HG03103 (cell line): Measurements from ENCODE around the gene FRY.
"Not testable (repeated sequence)": the region's sequence is repeated elsewhere in the genome, so short reads cannot be mapped to it uniquely, and the experiment has no call there.

Experiments
- ATAC-seq: cut with Tn5 transposase; IDR thresholded peaks from one replicate; pipeline ENCODE4 v1.9.1; 2021; ENCODE audit warnings: low read depth; ENCODE audit not compliant: unreplicated experiment

Gene FRY

DNA sequence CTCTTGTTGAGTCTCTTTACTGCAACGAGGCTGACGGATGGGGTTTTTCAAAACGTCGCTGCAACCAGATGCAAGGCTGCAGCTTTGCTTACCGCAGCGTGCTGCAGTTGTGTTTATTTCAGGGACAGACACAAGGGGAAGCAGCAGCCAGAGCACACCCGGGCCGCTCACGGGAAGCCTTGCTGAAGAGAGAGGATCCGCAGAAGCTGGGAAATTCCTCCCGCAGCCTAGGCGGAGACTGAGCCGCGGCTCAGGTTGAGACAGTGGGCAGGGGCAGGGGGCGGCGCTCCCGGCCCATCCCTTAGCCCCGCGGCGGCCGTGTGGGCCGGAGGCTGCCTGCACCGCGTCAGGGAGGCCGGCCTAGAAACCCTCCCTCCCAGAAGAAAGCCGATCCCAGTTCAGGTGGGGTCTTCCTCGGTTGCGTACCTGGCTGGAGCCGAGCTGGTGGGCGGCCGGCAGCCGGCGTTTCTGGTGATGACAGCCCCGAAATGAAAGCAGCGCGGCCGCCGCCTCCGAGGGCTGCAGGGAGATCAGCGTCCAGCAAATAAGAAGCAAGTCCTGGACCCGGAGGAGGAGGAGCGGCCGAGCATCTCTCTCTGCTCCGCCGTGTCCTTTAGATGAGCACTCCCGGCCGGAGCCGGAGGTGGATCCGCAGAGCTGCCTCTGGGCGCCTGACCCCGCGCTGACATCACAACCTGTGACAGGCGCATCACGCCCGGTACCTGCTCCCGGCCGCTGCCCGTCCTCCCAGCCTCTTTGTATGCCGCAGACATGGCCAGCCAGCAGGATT is at the start of gene FRY:
TSS of gene FRY (plus strand) at position 750 of the 790 bp plus-strand sequence. CDS start at position 772, 22 bp downstream.
- ATAC-seq: peak; percentile 65

DNA sequence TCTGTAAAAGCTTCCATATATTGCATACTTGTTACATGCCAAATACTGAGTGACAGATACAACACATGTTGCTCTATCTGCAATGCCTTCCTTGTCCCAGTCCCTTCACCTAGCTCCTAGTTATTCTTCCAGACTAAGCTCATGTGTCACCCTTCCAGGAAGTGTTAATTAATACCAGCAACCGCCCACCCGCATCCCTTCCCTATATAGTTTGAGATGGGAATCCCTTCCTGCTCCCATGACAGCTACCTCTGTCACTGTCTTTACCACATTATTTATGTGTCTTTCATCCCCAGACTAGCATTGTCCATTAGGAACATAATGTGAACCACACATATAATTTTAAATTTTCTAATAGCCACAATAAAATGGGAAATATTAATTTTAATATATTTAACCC is 49.5 kb upstream of the FRY start:
- ATAC-seq: no peak

DNA sequence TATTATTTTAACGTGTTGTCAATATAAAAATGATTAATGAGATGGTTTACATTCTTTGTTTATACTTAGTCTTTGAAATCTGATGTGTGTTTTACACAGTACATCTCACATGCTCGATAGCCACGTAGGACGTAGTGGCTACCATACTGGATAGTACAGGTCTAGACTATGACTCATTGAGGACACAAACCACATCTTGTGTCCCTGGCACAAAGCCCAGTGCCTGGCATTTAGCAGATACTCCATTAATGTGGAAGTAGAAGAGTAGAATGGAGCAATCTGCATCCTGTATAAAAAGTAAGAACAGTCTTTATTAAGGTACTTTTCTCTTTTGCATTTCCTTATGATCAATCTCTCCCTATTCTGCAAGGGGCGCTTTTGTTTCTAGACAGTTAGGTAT is 49.0 kb upstream of the FRY start:
- no peak for ATAC-seq

DNA sequence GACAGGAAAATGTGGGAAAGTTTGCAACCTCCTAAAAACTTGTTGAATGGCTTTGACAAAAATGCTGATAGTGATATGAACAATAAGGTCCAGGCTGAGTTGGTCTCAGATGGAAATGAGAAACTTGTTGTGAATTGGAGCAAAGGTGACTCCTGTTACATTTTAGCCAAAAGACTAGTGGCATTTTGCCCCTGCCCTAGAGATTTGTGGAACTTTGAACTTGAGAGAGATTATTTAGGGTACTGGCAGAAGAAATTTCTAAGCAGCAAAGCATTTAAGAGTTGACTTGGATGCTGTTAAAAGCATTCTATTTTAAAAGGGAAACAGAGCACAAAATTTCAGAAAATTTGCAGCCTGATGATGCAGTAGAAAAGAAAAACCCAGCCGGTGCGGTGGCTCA is 47.9 kb upstream of the FRY start:
- not testable (repeated sequence) for ATAC-seq

DNA sequence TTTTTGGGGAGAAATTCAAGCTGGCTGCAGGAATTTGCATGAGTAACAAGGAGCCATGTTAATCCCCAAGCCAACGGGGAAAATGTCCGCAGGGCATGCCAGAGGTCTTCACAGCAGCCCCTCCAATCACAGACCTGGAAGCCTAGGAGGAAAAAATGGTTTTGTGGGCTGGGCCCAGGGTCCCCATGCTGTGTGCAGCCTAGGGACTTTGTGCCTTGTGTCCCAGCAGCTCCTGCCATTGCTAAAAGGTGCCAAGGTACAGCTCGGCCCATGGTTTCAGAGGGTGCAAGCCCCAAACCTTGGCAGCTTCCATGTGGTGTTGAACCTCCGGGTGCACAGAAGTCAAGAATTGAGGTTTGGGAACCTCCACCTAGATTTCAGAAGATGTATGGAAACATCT is 47.2 kb upstream of the FRY start:
- not testable (repeated sequence) for ATAC-seq

DNA sequence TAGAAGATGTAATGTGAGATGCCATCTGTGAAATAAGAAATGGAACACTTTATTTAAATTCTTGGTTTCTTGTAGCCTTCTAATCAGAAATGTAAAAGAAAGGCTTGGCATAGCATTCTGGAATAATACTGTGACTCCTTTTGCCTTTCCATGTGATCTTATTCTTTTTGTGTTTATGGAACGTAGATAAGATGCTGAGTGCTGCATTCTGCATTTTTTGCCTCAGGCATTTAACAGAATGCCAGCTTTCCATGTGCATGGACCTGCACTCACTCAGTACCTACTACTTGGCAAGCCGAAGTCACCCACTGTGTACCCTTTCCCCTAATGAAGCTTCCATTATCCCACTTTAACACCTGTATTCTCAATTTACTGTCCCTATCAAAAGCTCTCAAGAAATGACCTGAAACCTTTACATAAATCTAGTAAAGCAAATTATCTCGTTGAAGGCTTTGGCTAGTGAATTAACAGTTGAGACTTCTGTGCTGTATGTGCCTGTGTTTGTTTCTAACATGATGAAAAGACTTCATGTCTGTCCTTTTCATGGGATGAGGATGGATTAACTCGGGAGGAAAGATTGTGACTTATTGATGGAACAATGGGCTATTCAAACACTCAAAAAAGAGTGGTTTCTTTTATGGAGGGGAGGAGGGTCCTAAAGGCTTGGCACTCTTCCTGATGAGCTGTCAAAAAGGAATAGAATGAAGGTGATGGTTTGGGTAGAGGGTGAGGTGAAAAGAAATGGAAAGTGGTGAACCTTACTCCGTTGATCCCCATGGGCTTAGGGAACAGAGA is 44.7 kb upstream of the FRY start:
- no peak for ATAC-seq

DNA sequence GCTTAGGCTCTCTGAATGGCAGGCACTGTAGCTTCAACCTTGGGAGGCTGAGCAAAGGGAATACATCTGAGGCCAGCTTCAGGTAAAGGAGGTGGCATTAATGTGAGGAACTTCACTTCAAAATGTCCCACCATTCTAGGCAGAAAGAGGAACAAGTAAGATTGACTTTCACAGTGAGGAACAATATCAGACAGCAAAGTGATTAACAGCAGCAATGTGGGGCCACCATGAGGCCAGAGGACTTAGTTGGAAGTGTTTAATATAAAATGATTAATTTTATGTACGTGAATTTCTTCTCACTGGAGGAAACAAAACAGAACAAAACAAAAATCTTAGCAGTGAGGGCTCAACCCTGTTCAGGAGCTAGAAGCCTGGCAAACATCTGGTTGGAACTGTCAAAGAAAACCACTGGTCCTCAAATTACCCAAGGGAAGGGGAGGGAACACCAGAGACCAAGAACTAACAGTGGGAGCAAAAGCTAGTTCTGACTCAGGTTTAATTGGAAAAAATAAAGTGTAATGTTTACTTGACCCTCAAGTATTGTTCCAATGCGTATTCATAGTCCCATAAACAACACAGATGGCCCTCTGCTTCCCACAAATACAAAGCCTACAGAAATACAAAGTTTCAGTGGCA is 43.9 kb upstream of the FRY start:
- no peak for ATAC-seq

DNA sequence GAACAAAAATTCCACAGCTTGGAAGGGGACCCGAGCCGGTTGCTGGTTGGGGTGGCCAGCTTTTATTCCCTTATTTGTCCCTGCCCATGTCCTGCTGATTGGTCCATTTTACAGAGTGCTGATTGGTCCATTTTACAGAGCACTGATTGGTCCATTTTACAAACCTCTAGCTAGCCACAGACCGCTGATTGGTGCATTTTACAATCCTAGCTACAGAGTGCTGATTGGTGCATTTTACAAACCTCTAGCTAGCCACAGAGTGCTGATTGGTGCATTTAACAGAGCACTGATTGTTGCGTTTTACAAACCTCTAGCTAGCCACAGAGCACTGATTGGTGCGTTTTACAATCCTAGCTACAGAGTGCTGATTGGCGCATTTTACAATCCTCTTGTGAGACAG is 37.2 kb upstream of the FRY start:
- ATAC-seq: not testable (repeated sequence)

DNA sequence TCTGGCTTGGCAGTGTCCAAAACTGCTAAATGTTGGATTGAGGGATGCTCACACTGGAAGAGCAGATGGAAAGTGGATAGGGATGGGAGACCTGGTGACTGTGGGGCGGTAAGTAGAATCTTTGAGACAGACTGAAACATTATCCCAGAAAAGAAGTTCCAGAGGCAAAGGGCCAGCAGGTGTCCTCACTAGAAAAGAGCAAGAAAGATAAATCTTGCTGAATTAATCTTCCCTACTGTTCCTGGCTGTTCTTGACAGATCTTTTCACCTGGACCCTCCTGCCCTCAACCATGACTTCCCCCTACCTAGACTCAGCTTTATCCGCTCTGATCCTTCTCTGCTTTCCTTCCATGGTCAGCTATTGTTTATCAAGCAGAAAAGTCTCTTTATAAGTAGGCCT is 35.0 kb upstream of the FRY start:
- ATAC-seq: no peak

DNA sequence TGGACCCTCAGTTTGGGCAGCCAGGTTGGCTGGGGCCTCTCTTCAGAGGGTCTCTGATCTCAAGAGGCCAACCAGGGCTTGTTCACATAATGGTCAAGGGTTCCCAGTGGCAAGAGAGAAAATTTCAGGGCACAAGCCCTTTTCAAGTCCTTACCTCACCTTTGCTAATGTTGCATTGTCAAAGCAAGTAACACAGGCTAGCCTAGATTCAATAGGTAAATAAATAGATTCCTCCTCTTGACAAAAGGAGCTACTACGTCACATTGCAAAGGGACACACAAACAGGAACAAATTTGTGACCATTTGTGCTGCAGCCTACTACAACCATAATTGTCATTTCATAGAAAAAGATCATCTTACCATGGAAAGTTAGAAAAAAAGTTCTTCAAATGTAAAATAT is 33.9 kb upstream of the FRY start:
- no peak for ATAC-seq

DNA sequence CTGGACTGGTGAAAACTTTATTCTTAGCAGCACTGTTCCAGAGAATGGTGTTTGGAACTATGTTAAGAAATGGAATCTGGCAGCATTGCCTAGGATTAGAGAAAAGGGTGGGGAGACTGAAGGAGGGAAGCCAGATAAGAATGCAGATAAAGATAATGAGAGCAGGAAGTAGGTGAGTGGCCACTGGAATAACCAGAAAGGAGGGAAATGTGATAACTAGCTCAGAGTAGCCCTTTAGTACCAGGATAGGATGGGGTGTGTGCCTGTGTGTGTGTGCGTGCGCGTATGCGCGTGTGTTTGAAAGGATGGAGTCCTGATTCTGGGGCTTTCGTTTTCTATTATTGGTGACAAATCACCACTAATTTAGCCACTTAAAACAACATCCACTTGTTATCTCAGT is 33.4 kb upstream of the FRY start:
- ATAC-seq: no peak

DNA sequence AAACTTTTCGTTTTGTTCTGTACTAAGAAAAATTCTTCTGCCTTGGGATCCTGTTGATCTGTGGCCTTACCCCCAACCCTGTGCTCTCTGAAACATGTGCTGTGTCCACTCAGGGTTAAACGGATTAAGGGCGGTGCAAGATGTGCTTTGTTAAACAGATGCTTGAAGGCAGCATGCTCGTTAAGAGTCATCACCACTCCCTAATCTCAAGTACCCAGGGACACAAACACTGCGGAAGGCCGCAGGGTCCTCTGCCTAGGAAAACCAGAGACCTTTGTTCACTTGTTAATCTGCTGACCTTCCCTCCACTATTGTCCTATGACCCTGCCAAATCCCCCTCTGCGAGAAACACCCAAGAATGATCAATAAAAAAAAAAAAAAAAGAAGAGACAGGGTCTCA is 30.8 kb upstream of the FRY start:
- ATAC-seq: not testable (repeated sequence)

DNA sequence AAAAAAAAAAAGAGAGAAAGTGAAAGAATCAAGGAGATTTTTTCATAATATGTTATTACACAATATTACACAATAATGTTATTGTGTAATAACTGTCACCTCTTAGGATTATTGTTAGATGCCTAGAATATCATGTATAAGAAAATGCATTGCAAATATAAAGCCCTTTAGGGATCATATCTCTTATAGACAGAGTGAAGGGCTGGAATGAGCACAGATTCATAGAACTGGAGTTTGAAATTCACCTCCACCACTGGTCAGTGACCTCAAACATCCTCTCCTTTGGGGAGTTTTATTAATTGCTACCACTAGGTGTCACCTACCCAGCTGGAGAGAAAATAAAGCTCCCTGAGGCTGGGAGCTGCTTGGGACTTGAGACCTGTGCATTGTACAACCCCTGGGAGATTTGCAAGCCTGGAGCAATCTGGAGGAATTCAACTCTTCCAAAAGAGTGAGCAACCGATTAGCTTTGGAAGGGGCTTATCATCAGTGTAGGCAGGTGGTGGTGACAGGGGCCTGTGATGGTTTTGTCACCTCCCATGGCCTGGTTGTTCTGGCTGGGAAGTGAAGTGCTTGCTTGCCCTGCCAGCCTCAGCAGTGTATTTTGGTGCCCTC is 30.3 kb upstream of the FRY start:
- peak; percentile 96 for ATAC-seq

DNA sequence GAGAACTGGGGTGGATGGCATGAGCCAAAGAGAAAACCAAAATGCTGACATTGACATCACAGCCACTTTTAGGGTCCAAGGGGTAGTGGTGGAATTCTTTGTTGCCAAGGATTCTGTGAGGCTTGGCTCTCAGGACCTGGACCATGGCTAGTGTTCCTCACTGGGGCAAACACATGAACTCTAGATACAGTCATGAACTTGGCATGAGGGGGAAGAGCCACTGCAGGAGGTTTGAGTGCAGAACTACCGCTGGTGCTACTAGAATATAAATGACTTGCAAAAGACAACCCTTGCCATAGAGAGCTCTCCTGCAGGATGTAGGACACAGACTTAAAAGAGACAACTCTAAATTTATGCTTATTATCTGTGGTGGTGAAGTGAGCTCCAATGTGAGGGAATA is 29.8 kb upstream of the FRY start:
- ATAC-seq: no peak

DNA sequence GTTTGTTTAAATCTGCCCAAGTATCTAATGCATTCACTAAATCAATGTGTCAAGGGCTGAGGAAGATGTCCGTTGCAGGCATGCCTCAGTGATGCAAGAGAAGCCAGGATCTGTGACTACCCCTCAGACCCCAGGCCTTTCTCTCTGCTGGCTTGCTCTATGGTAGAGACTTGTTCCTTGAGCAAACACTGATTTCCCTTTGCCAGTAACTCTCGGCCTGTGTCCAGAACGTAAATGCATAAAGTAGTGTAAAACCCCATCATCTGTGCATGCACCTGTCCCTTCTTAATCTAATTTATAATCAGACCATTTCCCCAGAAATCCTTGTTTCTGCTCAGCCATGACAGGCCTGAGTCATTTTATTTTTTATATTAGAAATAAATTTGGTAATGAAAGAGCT is 28.7 kb upstream of the FRY start:
- ATAC-seq: no peak

DNA sequence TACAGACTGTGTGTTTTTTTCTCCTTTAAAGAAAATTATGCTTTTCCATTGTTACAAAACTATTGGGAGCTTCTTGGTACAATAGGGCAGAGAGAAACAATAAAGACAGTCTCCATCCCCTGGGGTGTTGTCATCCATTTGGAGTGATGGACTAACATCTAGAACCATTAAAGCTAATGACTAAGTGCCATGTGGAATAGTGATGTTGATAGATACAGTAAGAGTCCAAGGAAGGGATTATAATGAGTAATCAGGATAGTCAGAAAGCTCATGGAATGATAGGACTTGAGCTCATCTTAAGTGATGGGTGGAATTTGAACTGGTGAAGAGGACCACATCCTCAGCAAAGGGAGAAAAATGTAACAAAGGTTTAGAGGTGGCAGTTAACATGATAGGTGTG is 24.1 kb upstream of the FRY start:
- ATAC-seq: no peak

DNA sequence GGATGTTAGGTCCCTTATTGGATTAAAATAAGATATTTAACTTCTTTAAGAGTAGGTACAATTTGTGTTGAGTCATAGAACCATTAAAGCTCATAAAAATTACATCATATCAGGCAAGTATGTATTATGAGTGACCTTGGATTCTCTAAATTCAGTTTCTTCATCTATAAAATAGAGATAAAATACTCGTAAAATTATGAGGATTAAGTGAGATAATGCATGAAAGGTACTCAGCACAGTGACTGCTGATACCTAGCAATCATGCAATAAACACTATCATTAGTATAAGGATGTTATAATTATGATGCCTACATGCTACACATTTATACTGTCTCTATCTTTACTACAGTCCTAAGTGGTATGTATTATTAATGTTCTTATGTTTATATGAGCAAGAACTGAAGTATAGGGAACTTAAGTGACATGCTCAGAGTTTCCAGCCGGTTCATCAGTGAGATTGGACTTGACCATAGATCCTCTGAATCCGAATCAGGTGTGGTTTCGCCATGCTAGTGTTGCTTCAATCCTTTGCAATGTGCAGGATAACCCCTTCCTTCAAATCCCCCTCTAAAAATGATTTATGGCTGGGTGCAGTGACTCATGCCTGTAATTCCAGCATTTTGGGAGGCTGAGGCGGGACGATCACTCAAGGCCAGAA is 22.9 kb upstream of the FRY start:
- ATAC-seq: no peak

DNA sequence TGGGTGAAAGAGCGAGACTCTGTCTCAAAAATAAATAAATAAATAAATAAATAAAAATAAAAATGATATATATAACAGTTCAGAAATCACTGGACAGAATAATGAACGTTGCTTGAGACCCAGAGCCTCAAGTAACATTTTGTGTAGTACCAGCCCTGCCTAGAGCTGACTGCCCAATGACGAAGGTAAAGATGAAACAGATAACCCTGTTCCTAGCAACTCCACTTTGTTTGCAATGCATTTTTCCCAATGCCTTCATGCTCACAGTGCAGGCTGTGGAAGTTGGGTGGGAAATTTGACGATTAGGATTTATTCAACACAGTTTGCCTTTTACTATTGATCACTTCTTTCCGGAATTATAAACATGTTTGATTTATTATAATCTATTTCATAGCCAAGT is 22.2 kb upstream of the FRY start:
- no peak for ATAC-seq

DNA sequence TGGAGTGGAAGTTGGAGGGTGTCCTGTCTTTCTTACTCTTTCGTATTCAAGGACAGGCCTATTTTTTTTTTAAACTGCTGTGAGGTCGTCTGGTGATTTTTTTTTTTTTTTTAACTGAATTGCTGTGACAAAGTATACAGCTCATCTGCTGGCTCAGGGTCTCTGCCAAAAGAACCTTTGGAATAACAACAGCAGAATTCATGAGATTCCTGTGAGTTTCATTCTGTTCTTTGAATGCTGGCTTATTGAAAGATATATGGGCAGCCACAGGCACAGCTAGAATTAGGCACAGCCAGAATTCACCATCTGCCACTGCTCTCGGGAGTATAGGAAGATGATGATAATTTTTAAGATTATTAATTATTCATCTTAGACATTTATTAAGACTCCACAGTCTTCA is 21.4 kb upstream of the FRY start:
- ATAC-seq: no peak

DNA sequence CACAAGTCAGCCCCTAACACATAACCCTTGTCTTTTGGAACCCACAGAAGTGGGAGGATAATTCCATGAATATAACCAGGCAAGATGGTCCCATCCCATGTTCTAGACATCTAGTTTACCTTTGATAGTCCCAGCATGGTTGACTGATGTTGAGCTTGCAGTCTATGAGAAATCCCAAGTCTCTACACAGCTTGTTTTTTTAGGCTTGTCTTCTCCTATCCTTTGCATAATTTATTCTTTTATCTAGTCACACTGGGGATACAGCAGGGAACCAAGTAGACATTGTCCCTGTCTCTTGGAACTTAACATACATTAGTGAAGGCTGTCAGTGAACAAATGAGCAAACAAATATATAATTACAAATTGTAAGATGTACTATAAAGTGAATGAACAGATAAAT is 19.6 kb upstream of the FRY start:
- no peak for ATAC-seq

DNA sequence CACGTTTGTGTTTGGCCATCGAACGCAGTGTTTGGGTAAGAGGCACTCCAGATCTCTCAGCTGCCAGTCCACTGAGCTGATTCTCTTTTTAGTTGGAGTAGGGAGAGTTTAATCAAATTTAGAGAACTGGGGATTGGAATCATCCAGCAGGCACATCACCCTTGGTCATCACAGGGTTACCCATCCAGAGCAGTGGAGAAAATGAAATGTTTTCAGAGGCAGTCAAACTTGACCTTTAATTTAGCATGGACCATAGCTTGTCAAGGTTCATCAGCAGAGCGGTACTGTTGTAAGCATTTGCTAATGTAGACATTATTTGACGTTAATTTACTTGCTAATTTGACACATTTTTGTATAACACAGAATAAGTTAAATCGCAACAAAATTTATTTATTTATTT is 18.4 kb upstream of the FRY start:
- ATAC-seq: no peak
